Hepatocyte (in vitro differentiated cells): ENCODE results near the gene NKAPD1. TPM values are rescaled to one million over a fixed set of nuclear protein-coding genes. Genes with fewer than 3 reads are reported as not detected.

Source experiments
- DNase-seq: peaks from one replicate; pipeline ENCODE4 v3.0.0-alpha.2; 2016; ENCODE audit warnings: low spot score
- H2AFZ ChIP-seq: fragments of 200-600 bp; sonication (generic); 2 replicates; pipeline ENCODE4 v1.6.0; 2016; ENCODE audit warnings: antibody characterized with exemption, mild to moderate bottlenecking
- H3K27ac ChIP-seq: fragments of 200-600 bp; sonication (generic); 2 replicates; pipeline ENCODE4 v1.5.1; 2016; ENCODE audit warnings: mild to moderate bottlenecking
- H3K27me3 ChIP-seq: fragments of 200-600 bp; sonication (generic); 2 replicates; pipeline ENCODE4 v1.6.1; 2016
- H3K36me3 ChIP-seq: fragments of 200-600 bp; sonication (generic); replicated peaks from 2 replicates; pipeline ENCODE4 v1.5.1; 2016; ENCODE audit warnings: low read depth; ENCODE audit not compliant: insufficient read depth
- H3K4me1 ChIP-seq: fragments of 200-600 bp; sonication (generic); 2 replicates; pipeline ENCODE4 v1.5.1; 2016; ENCODE audit warnings: mild to moderate bottlenecking, moderate library complexity; ENCODE audit not compliant: insufficient read depth
- H3K4me2 ChIP-seq: fragments of 200-600 bp; sonication (generic); 2 replicates; pipeline ENCODE4 v1.6.0; 2016
- H3K4me3 ChIP-seq: fragments of 200-600 bp; sonication (generic); 2 replicates; pipeline ENCODE4 v1.5.1; 2016; ENCODE audit warnings: mild to moderate bottlenecking
- H3K79me2 ChIP-seq: fragments of 200-600 bp; sonication (generic); 2 replicates; pipeline ENCODE4 v1.6.0; 2017; ENCODE audit warnings: mild to moderate bottlenecking
- H3K9me2 ChIP-seq: fragments of 200-600 bp; sonication (generic); replicated peaks from 2 replicates; pipeline ENCODE4 v1.6.0; 2017; ENCODE audit warnings: mild to moderate bottlenecking; ENCODE audit not compliant: insufficient read depth
- H3K9me3 ChIP-seq: fragments of 200-600 bp; sonication (generic); 2 replicates; pipeline ENCODE4 v1.5.1; 2016; ENCODE audit warnings: low read depth, mild to moderate bottlenecking
- H4K20me1 ChIP-seq: fragments of 200-600 bp; sonication (generic); 2 replicates; pipeline ENCODE4 v1.6.0; 2016; ENCODE audit warnings: mild to moderate bottlenecking; ENCODE audit not compliant: insufficient read depth, poor library complexity, severe bottlenecking
- CTCF ChIP-seq: fragments of 200-600 bp; sonication (generic); IDR thresholded peaks from 2 replicates; pipeline ENCODE4 v1.5.1; 2016; ENCODE audit warnings: antibody characterized with exemption, mild to moderate bottlenecking; ENCODE audit not compliant: poor library complexity
- WGBS: methylation state at CpG from one replicate; pipeline ENCODE4 v1.1.6; 2016; ENCODE audit warnings: low lambda C conversion rate; ENCODE audit errors: missing lambda C conversion rate; 5-methylcytosine and 5-hydroxymethylcytosine counted together
- polyA plus RNA-seq: library from polyadenylated mRNA; unstranded; fragments of >200 nt; fragmentation: Nextera tagmentation; extraction: Ambion mirVana; gene quantifications from 2 replicates; pipeline ENCODE4 v1.2.1, GENCODE V29; 2016
- small RNA-seq: library from RNA; depleted of rRNA; stranded (forward); fragments of <200 nt; gene quantifications from one replicate; pipeline ENCODE3, GENCODE V24; 2014
- total RNA-seq: library from RNA; depleted of rRNA; stranded (reverse); fragments of >200 nt; gene quantifications from 2 replicates; pipeline ENCODE4 v1.2.3, GENCODE V29; 2014

NKAPD1 gene
- total and polyA plus RNA-seq, 2 experiments from 2014 or later = 8.8 to 21.2 TPM

GRCh38 chr11:112134473-112134872 lies 60.4 kb downstream of the NKAPD1 start:
- no peak overlapping the region for H3K27ac ChIP-seq
- no peaks in the 10 kb centered on the region for H3K4me1 ChIP-seq
- TF ChIP-seq CTCF = no peak
- no peaks in the 10 kb centered on the region for H3K9me2 ChIP-seq
- no peaks in the 10 kb centered on the region for H3K9me3 ChIP-seq
- H3K79me2 ChIP-seq = no peaks in the 10 kb centered on the region
- H3K4me3 ChIP-seq = no peak overlapping the region
- no peaks in the 10 kb centered on the region for H4K20me1 ChIP-seq
- H3K4me2 ChIP-seq = no peak overlapping the region
- WGBS = 59% methylated on average over 3 of the region's 4 CpGs
- H3K36me3 ChIP-seq = no peaks in the 10 kb centered on the region
- no peaks in the 10 kb centered on the region for H3K27me3 ChIP-seq
- no peak overlapping the region for H2AFZ ChIP-seq
- DNase-seq = no peak

Small RNA genes within 50 kb of the gene (small RNA-seq; reads per million reads assigned to genes)
- not detected for gene AP000907.3
- not detected for gene RNU6-893P

Other genes with a start within 250 kb of the NKAPD1 start
- 42.0 and 52.4 TPM in 2 replicates for gene ALG9, start 202.7 kb upstream of the NKAPD1 start, total RNA-seq
- 22.6 and 38.7 TPM in 2 replicates for gene ALG9, start 202.7 kb upstream of the NKAPD1 start, polyA plus RNA-seq
- gene FDXACB1, start 195.1 kb upstream of the NKAPD1 start, total RNA-seq = 2.3 and 2.6 TPM in 2 replicates
- 0.64 and 2.2 TPM in 2 replicates for gene FDXACB1, start 195.1 kb upstream of the NKAPD1 start, polyA plus RNA-seq
- 21.1 and 24.6 TPM in 2 replicates for gene CFAP68, start 194.8 kb upstream of the NKAPD1 start, total RNA-seq
- 19.9 and 21.8 TPM in 2 replicates for gene CFAP68, start 194.8 kb upstream of the NKAPD1 start, polyA plus RNA-seq
- 15.7 and 20.5 TPM in 2 replicates for gene CRYAB, start 162.5 kb upstream of the NKAPD1 start, total RNA-seq
- 64.8 and 123 TPM in 2 replicates for gene CRYAB, start 162.5 kb upstream of the NKAPD1 start, polyA plus RNA-seq
- gene HSPB2, start 161.6 kb upstream of the NKAPD1 start, total RNA-seq = not detected in 2 replicates
- gene HSPB2, start 161.6 kb upstream of the NKAPD1 start, polyA plus RNA-seq = 0.19 and 0.29 TPM in 2 replicates
- gene C11orf52, start 155.4 kb upstream of the NKAPD1 start, total RNA-seq = 8.7 and 14.8 TPM in 2 replicates
- gene C11orf52, start 155.4 kb upstream of the NKAPD1 start, polyA plus RNA-seq = 21.1 and 23.7 TPM in 2 replicates
- gene DIXDC1, start 137.0 kb upstream of the NKAPD1 start, total RNA-seq = 14.7 and 18.4 TPM in 2 replicates
- 5.2 and 8.2 TPM in 2 replicates for gene DIXDC1, start 137.0 kb upstream of the NKAPD1 start, polyA plus RNA-seq
- 40.5 and 42.1 TPM in 2 replicates for gene DLAT, start 48.9 kb upstream of the NKAPD1 start, total RNA-seq
- 27.9 and 32.7 TPM in 2 replicates for gene DLAT, start 48.9 kb upstream of the NKAPD1 start, polyA plus RNA-seq
- gene PIH1D2, start 282 bp upstream of the NKAPD1 start, total RNA-seq = 0.60 and 1.7 TPM in 2 replicates
- gene PIH1D2, start 282 bp upstream of the NKAPD1 start, polyA plus RNA-seq = 2.2 and 3.1 TPM in 2 replicates
- 62.5 and 62.8 TPM in 2 replicates for gene TIMM8B, start 12.5 kb downstream of the NKAPD1 start, total RNA-seq
- 126 and 128 TPM in 2 replicates for gene TIMM8B, start 12.5 kb downstream of the NKAPD1 start, polyA plus RNA-seq
- 151 and 152 TPM in 2 replicates for gene SDHD, start 12.6 kb downstream of the NKAPD1 start, total RNA-seq
- gene SDHD, start 12.6 kb downstream of the NKAPD1 start, polyA plus RNA-seq = 144 and 158 TPM in 2 replicates
- 9.4 and 10.3 TPM in 2 replicates for gene IL18, start 89.8 kb downstream of the NKAPD1 start, total RNA-seq
- gene IL18, start 89.8 kb downstream of the NKAPD1 start, polyA plus RNA-seq = 5.1 and 7.0 TPM in 2 replicates
- gene TEX12, start 93.1 kb downstream of the NKAPD1 start, total RNA-seq = 0.50 and 4.4 TPM in 2 replicates
- gene TEX12, start 93.1 kb downstream of the NKAPD1 start, polyA plus RNA-seq = not detected in 2 replicates
- gene BCO2, start 101.2 kb downstream of the NKAPD1 start, total RNA-seq = 23.9 and 30.8 TPM in 2 replicates
- 39.1 and 64.5 TPM in 2 replicates for gene BCO2, start 101.2 kb downstream of the NKAPD1 start, polyA plus RNA-seq
- gene PTS, start 152.1 kb downstream of the NKAPD1 start, total RNA-seq = 37.5 and 44.3 TPM in 2 replicates
- gene PTS, start 152.1 kb downstream of the NKAPD1 start, polyA plus RNA-seq = 81.7 and 84.6 TPM in 2 replicates
- gene PLET1, start 186.6 kb downstream of the NKAPD1 start, total RNA-seq = not detected in 2 replicates
- 0.34 TPM in 1 of 2 replicates, not detected in the other for gene PLET1, start 186.6 kb downstream of the NKAPD1 start, polyA plus RNA-seq